ENCODE measurements around the gene RHOA. TPM values are rescaled to one million over a fixed set of nuclear protein-coding genes. Genes with fewer than 3 reads are reported as not detected.

The RHOA gene
- total RNA-seq, 1 donor from 2014 or later, result 361 TPM

GRCh38 chr3:49454458-49454857, 42.7 kb upstream of the RHOA start:
- Mint-ChIP-seq H3K9me3 (no peaks in the 10 kb centered on the region), H3K27ac (ENCODE audit: unreplicated experiment) (no peak overlapping the region)

GRCh38 chr3:49453621-49454020, 41.8 kb upstream of the RHOA start:
- Mint-ChIP-seq H3K27me3 (ENCODE audit: low read depth) (no peaks in the 10 kb centered on the region), H3K27ac (ENCODE audit: unreplicated experiment) (no peak overlapping the region), H3K9me3 (no peaks in the 10 kb centered on the region), H3K4me3 (no peak overlapping the region), H3K4me1 (peaks cover 12% of the 10 kb centered on the region), H3K36me3 (ENCODE audit: low read depth) (no peaks in the 10 kb centered on the region)
- no peak for DNase-seq (ENCODE audit: low read depth, low spot score)
- TF ChIP-seq, protein P1, sequence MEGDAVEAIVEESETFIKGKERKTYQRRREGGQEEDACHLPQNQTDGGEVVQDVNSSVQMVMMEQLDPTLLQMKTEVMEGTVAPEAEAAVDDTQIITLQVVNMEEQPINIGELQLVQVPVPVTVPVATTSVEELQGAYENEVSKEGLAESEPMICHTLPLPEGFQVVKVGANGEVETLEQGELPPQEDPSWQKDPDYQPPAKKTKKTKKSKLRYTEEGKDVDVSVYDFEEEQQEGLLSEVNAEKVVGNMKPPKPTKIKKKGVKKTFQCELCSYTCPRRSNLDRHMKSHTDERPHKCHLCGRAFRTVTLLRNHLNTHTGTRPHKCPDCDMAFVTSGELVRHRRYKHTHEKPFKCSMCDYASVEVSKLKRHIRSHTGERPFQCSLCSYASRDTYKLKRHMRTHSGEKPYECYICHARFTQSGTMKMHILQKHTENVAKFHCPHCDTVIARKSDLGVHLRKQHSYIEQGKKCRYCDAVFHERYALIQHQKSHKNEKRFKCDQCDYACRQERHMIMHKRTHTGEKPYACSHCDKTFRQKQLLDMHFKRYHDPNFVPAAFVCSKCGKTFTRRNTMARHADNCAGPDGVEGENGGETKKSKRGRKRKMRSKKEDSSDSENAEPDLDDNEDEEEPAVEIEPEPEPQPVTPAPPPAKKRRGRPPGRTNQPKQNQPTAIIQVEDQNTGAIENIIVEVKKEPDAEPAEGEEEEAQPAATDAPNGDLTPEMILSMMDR (conservative IDR thresholded peaks at IDR 0.05), result no peak

More at GRCh38 chr3:49454458-49454857, 42.7 kb upstream of the RHOA start:
- Mint-ChIP-seq H3K36me3 (ENCODE audit: low read depth) (no peaks in the 10 kb centered on the region), H3K4me1 (peaks cover 14% of the 10 kb centered on the region), H3K4me3 (no peak overlapping the region), H3K27me3 (ENCODE audit: low read depth) (no peaks in the 10 kb centered on the region)
- TF ChIP-seq, protein P1 (conservative IDR thresholded peaks at IDR 0.05), result peak; percentile 37
- no peak for DNase-seq (ENCODE audit: low read depth, low spot score)

DNA sequence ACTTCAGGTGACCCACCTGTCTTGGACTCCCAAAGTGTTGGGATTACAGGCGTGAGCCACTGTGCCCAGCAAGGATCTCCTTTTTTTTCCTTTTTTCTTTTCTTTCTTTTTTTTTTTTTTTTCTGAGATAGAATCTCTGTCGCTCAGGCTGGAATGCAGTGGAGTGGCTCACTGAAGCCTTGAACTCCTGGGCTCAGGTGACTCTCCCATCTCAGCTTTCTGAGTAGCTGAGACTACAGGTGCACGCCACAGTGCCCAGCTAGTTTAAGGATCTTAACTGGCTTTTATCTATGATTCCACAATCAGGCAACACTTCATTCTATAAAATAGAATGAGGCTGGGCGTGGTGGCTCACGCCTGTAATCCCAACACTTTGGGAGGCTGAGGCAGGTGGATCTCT, 33.6 kb upstream of the RHOA start:
- H3K36me3 Mint-ChIP-seq (ENCODE audit: low read depth), result no peaks in the 10 kb centered on the region
- no peak overlapping the region for H3K27ac Mint-ChIP-seq (ENCODE audit: unreplicated experiment)
- H3K9me3 Mint-ChIP-seq, result no peaks in the 10 kb centered on the region
- DNase-seq (ENCODE audit: low read depth, low spot score), result no peak
- TF ChIP-seq, protein P1 (conservative IDR thresholded peaks at IDR 0.05), result no peak
- peaks cover 5% of the 10 kb centered on the region for H3K4me1 Mint-ChIP-seq
- H3K27me3 Mint-ChIP-seq (ENCODE audit: low read depth), result no peaks in the 10 kb centered on the region
- no peak overlapping the region for H3K4me3 Mint-ChIP-seq

- no peak overlapping the region for H3K4me3 Mint-ChIP-seq
- no peak overlapping the region for H3K27ac Mint-ChIP-seq (ENCODE audit: unreplicated experiment)
- H3K9me3 Mint-ChIP-seq, result no peaks in the 10 kb centered on the region
- H3K27me3 Mint-ChIP-seq (ENCODE audit: low read depth), result no peaks in the 10 kb centered on the region
- DNase-seq (ENCODE audit: low read depth, low spot score), result no peak
- TF ChIP-seq, protein P1 (conservative IDR thresholded peaks at IDR 0.05), result no peak
- H3K36me3 Mint-ChIP-seq (ENCODE audit: low read depth), result no peaks in the 10 kb centered on the region
- peaks cover 2% of the 10 kb centered on the region for H3K4me1 Mint-ChIP-seq
These were observed 23.0 kb upstream of the RHOA start for GRCh38 chr3:49434731-49435130.

GRCh38 chr3:49428752-49429080, 16.9 kb upstream of the RHOA start:
- TF ChIP-seq, protein P1 (conservative IDR thresholded peaks at IDR 0.05), result peak; percentile 17
- Mint-ChIP-seq H3K36me3 (ENCODE audit: low read depth) (peaks cover 3% of the 10 kb centered on the region), H3K4me1 (peaks cover 10% of the 10 kb centered on the region), H3K27ac (ENCODE audit: unreplicated experiment) (no peak overlapping the region), H3K4me3 (peak overlapping the region; percentile 99), H3K27me3 (ENCODE audit: low read depth) (no peaks in the 10 kb centered on the region), H3K9me3 (no peaks in the 10 kb centered on the region)
- no peak for DNase-seq (ENCODE audit: low read depth, low spot score)

- peaks cover 3% of the 10 kb centered on the region for H3K36me3 Mint-ChIP-seq (ENCODE audit: low read depth)
- no peak overlapping the region for H3K27ac Mint-ChIP-seq (ENCODE audit: unreplicated experiment)
- H3K4me1 Mint-ChIP-seq, result peaks cover 16% of the 10 kb centered on the region
- no peaks in the 10 kb centered on the region for H3K9me3 Mint-ChIP-seq
- no peaks in the 10 kb centered on the region for H3K27me3 Mint-ChIP-seq (ENCODE audit: low read depth)
- no peak for DNase-seq (ENCODE audit: low read depth, low spot score)
- H3K4me3 Mint-ChIP-seq, result peak overlapping the region; percentile 99
- TF ChIP-seq, protein P1 (conservative IDR thresholded peaks at IDR 0.05), result no peak
These were observed 15.8 kb upstream of the RHOA start for GRCh38 chr3:49427586-49427985.
